ENCODE results near the gene OSBPL3. TPM values are rescaled to one million over a fixed set of nuclear protein-coding genes. Genes with fewer than 3 reads are reported as not detected.

The OSBPL3 gene
- polyA plus RNA-seq, 1 donor (not counting 4 experiments of a cell fraction or from before 2014, with no cell fraction given): 34.0 TPM

- dilution Hi-C loops (cut with MboI; ENCODE audit: extremely low pct_ligation_motif_present, low sequenced_read_pairs): no loop called here
- TF ChIP-seq CTCF (optimal IDR thresholded peaks at IDR 0.05 in 1 of 3, IDR thresholded peaks at IDR 0.05 in 1 of 3, conservative IDR thresholded peaks at IDR 0.05 in 1 of 3; ENCODE audit: extremely low read depth in 1 of 3, insufficient read depth in 2 of 3, low read length in 3 of 3): no peak
- TF ChIP-seq EZH2 (IDR thresholded peaks at IDR 0.05; ENCODE audit: low read length): no peak
- H3K27me3 ChIP-seq (ENCODE audit: control insufficient read depth, extremely low read depth, insufficient read depth, low read length): no peaks in the 10 kb centered on the region
- H3K36me3 ChIP-seq (ENCODE audit: control insufficient read depth in 2 of 2, extremely low read depth in 1 of 2, insufficient read depth in 2 of 2, low read length in 2 of 2): peaks cover 2 to 25% of the 10 kb centered on the region in 2 experiments
- H3K9me3 ChIP-seq (ENCODE audit: control insufficient read depth, low read depth, low read length): no peaks in the 10 kb centered on the region
- H4K20me1 ChIP-seq (ENCODE audit: control insufficient read depth, extremely low read depth, insufficient read depth, low read length): no peaks in the 10 kb centered on the region
- DNase-seq (ENCODE audit: low read depth, low spot score): no peak
- H3K9ac ChIP-seq (ENCODE audit: control insufficient read depth, extremely low read depth, insufficient read depth, low read length): peak overlapping the region; percentile 78
- H3K4me2 ChIP-seq (ENCODE audit: control insufficient read depth, extremely low read depth, insufficient read depth, low read depth, low read length): peak overlapping the region; percentile 90
- peak; percentile 69 for FAIRE-seq
- H3K4me3 ChIP-seq (ENCODE audit: control insufficient read depth in 2 of 3, extremely low read depth in 1 of 3, insufficient read depth in 2 of 3, low read depth in 1 of 3, low read length in 3 of 3): peak overlapping the region in 2 of 3 experiments; percentile 18 to 41
- peaks cover 78% of the 10 kb centered on the region for H3K4me1 ChIP-seq (ENCODE audit: control insufficient read depth, extremely low read depth, insufficient read depth, low read length)
- no peaks in the 10 kb centered on the region for H3K79me2 ChIP-seq (ENCODE audit: control insufficient read depth, insufficient read depth, low read length)
- H2AFZ ChIP-seq (ENCODE audit: control insufficient read depth, low read length): no peak overlapping the region
- H3K27ac ChIP-seq (ENCODE audit: control insufficient read depth, insufficient read depth, low read length): peak overlapping the region; percentile 96
- H3K9me1 ChIP-seq (ENCODE audit: control insufficient read depth, extremely low read depth, insufficient read depth, low read length): no peaks in the 10 kb centered on the region
Observed at GRCh38 chr7:24827027-24827426, 153.0 kb downstream of the OSBPL3 start.

- no peaks in the 10 kb centered on the region for H3K9me3 ChIP-seq (ENCODE audit: control insufficient read depth, low read depth, low read length)
- peak overlapping the region; percentile 96 for H3K27ac ChIP-seq (ENCODE audit: control insufficient read depth, insufficient read depth, low read length)
- H3K9ac ChIP-seq (ENCODE audit: control insufficient read depth, extremely low read depth, insufficient read depth, low read length): peak overlapping the region; percentile 78
- peak overlapping the region; percentile 90 for H3K4me2 ChIP-seq (ENCODE audit: control insufficient read depth, extremely low read depth, insufficient read depth, low read depth, low read length)
- no peaks in the 10 kb centered on the region for H4K20me1 ChIP-seq (ENCODE audit: control insufficient read depth, extremely low read depth, insufficient read depth, low read length)
- H3K27me3 ChIP-seq (ENCODE audit: control insufficient read depth, extremely low read depth, insufficient read depth, low read length): no peaks in the 10 kb centered on the region
- H3K4me3 ChIP-seq (ENCODE audit: control insufficient read depth in 2 of 3, extremely low read depth in 1 of 3, insufficient read depth in 2 of 3, low read depth in 1 of 3, low read length in 3 of 3): peak overlapping the region in 2 of 3 experiments; percentile 18 to 41
- no peaks in the 10 kb centered on the region for H3K79me2 ChIP-seq (ENCODE audit: control insufficient read depth, insufficient read depth, low read length)
- no peak overlapping the region for H2AFZ ChIP-seq (ENCODE audit: control insufficient read depth, low read length)
- dilution Hi-C loops (cut with MboI; ENCODE audit: extremely low pct_ligation_motif_present, low sequenced_read_pairs): no loop called here
- FAIRE-seq (peak; percentile 63), DNase-seq (ENCODE audit: low read depth, low spot score) (no peak)
- no peaks in the 10 kb centered on the region for H3K9me1 ChIP-seq (ENCODE audit: control insufficient read depth, extremely low read depth, insufficient read depth, low read length)
- peaks cover 78% of the 10 kb centered on the region for H3K4me1 ChIP-seq (ENCODE audit: control insufficient read depth, extremely low read depth, insufficient read depth, low read length)
- H3K36me3 ChIP-seq (ENCODE audit: control insufficient read depth in 2 of 2, extremely low read depth in 1 of 2, insufficient read depth in 2 of 2, low read length in 2 of 2): peaks cover 2 to 25% of the 10 kb centered on the region in 2 experiments
- TF ChIP-seq EZH2 (IDR thresholded peaks at IDR 0.05; ENCODE audit: low read length) (no peak), CTCF (optimal IDR thresholded peaks at IDR 0.05 in 1 of 3, IDR thresholded peaks at IDR 0.05 in 1 of 3, conservative IDR thresholded peaks at IDR 0.05 in 1 of 3; ENCODE audit: extremely low read depth in 1 of 3, insufficient read depth in 2 of 3, low read length in 3 of 3) (no peak)
Observed at GRCh38 chr7:24826662-24827020, 153.3 kb downstream of the OSBPL3 start.
